K562 (cell line): ENCODE measurements around the gene STOX2. TPM values are rescaled to one million over a fixed set of nuclear protein-coding genes. Genes with fewer than 3 reads are reported as not detected.

Experiments used
- ATAC-seq: fragments of 200-7000 bp; cut with Tn5 transposase; 3 replicates; pipeline ENCODE4 v1.9.1; 2020; ENCODE audit warnings: moderate library complexity
- BruUV-seq: library from RNA; stranded (reverse); fragments of 400-500 nt; replicated peaks from 2 replicates; lab custom pipeline; 2021; lab: Mats Ljungman, UMichigan
- CTCF ChIA-PET: fragments of 300-600 bp; formaldehyde crosslinking; extraction: SDS; loops from one replicate; lab custom pipeline; 2021; ENCODE audit warnings: low intra/inter-chr PET ratio; lab: Yijun Ruan, JAX
- POLR2A ChIA-PET: fragments of 300-600, 350-650 bp; sonication (Branson Sonifier 250); formaldehyde crosslinking; extraction: SDS; loops from one replicate; lab custom pipeline; 2021; ENCODE audit warnings: antibody characterized with exemption, inconsistent platforms; lab: Yijun Ruan, JAX
- DNase-seq, 4 experiments: peaks; one replicate each; pipeline versions ENCODE4 v3.0.0 to v3.0.0-alpha.2; 2011 to 2018; ENCODE audit warnings: low spot score in 3 of 4, mixed read lengths in 3 of 4; ENCODE audit errors: extremely low read depth in 1 of 4
- FAIRE-seq: peaks from 2 replicates; lab custom pipeline; 2011; peaks lifted over from hg19 to GRCh38; lab: Jason Lieb, UNC
- H2AFZ ChIP-seq: 2 replicates; pipeline ENCODE4 v1.6.0; 2011; ENCODE audit warnings: low read depth, low read length, control low read depth, inconsistent platforms
- H3K27ac ChIP-seq: fragments of 200-600 bp; 3 replicates; pipeline ENCODE4 v1.8.0; 2011; ENCODE audit warnings: low read depth, mild to moderate bottlenecking, control low read depth, inconsistent platforms, low read length, moderate library complexity, mixed read lengths; ENCODE audit errors: extremely low read depth
- H3K27me3 ChIP-seq, 2 experiments: fragments of 300-600 bp in 1 of 2; 2 replicates in 1 of 2; 3 replicates in 1 of 2; pipeline versions ENCODE4 v1.6.0 to v1.8.0; 2011; ENCODE audit warnings: inconsistent platforms in 2 of 2, low read length in 2 of 2, mild to moderate bottlenecking in 1 of 2, mixed read lengths in 1 of 2, moderate library complexity in 1 of 2; ENCODE audit not compliant: control insufficient read depth in 2 of 2, insufficient read depth in 2 of 2
- H3K36me3 ChIP-seq: fragments of 300-600 bp; 3 replicates; pipeline ENCODE4 v1.8.0; 2011; ENCODE audit warnings: mild to moderate bottlenecking, low read length, inconsistent platforms; ENCODE audit not compliant: control insufficient read depth, insufficient read depth
- H3K4me1 ChIP-seq, 2 experiments: fragments of 200-600 bp in 1 of 2; replicated peaks in 1 of 2; 2 replicates in 1 of 2; 3 replicates in 1 of 2; pipeline versions ENCODE4 v1.5.1 to v1.8.0; 2011; ENCODE audit warnings: inconsistent platforms in 2 of 2, low read length in 2 of 2, mild to moderate bottlenecking in 1 of 2, mixed read lengths in 1 of 2, moderate library complexity in 1 of 2; ENCODE audit not compliant: control insufficient read depth in 2 of 2, insufficient read depth in 2 of 2
- H3K4me2 ChIP-seq: 2 replicates; pipeline ENCODE4 v1.6.1; 2011; ENCODE audit warnings: low read length, control low read depth, inconsistent platforms, mixed read lengths; ENCODE audit not compliant: insufficient read depth
- H3K4me3 ChIP-seq: fragments of 200-600 bp; sonication (generic), shearing (Covaris generic); 2 replicates; pipeline ENCODE4 v1.5.1; 2016; ENCODE audit warnings: control low read depth, inconsistent platforms
- H3K79me2 ChIP-seq: fragments of 200-600 bp; 3 replicates; pipeline ENCODE4 v1.8.0; 2011; ENCODE audit warnings: low read length, inconsistent platforms; ENCODE audit not compliant: control insufficient read depth, insufficient read depth
- H3K9ac ChIP-seq, 2 experiments: 2 replicates each; pipeline versions ENCODE4 v1.6.0 to v1.6.1; 2011; ENCODE audit warnings: low read depth in 2 of 2, low read length in 2 of 2, control low read depth in 1 of 2, inconsistent platforms in 1 of 2, mild to moderate bottlenecking in 1 of 2, mixed read lengths in 1 of 2; ENCODE audit not compliant: insufficient read depth in 1 of 2
- H3K9me1 ChIP-seq: one replicate; pipeline ENCODE4 v1.6.0; 2011; ENCODE audit warnings: inconsistent platforms, mild to moderate bottlenecking, low read length, moderate library complexity; ENCODE audit not compliant: control insufficient read depth, insufficient read depth
- H3K9me3 ChIP-seq: replicated peaks from 2 replicates; pipeline ENCODE4 v1.5.1; 2011; ENCODE audit warnings: low read depth, low read length, inconsistent platforms; ENCODE audit not compliant: control insufficient read depth, insufficient read depth
- H4K20me1 ChIP-seq: replicated peaks from 2 replicates; pipeline ENCODE4 v1.6.1; 2011; ENCODE audit warnings: low read length, inconsistent platforms, mixed read lengths; ENCODE audit not compliant: control insufficient read depth, insufficient read depth
- ADNP ChIP-seq: fragments of 200-800 bp; sonication (Bioruptor generic); IDR thresholded peaks from 2 replicates; pipeline ENCODE4 v1.6.1; 2016; ENCODE audit warnings: missing genetic modification characterization, missing compliant biosample characterization
- CBFB ChIP-seq: sonication (generic); formaldehyde crosslinking; IDR thresholded peaks from 2 replicates; pipeline ENCODE4 v1.4.0; 2020; ENCODE audit warnings: mild to moderate bottlenecking, missing genetic modification reagents
- DIDO1 ChIP-seq: fragments of 450-650 bp; IDR thresholded peaks from 2 replicates; pipeline ENCODE4 v1.6.1; 2016; ENCODE audit warnings: low read depth, missing biosample characterization, missing genetic modification characterization
- E2F3 ChIP-seq: fragments of 250-450 bp; sonication (Bioruptor Pico); IDR thresholded peaks from 2 replicates; pipeline ENCODE4 v1.4.0; 2020; ENCODE audit warnings: mild to moderate bottlenecking
- FOXK1 ChIP-seq: sonication (generic); formaldehyde crosslinking; IDR thresholded peaks from 2 replicates; pipeline ENCODE4 v1.8.0; 2022; ENCODE audit warnings: missing genetic modification reagents, mild to moderate bottlenecking, borderline replicate concordance
- HDAC3 ChIP-seq: fragments of 450-650 bp; IDR thresholded peaks from 2 replicates; pipeline ENCODE4 v1.6.1; 2018; ENCODE audit warnings: borderline replicate concordance, mild to moderate bottlenecking, moderate library complexity; ENCODE audit not compliant: partially characterized antibody
- JUND ChIP-seq, 2 experiments: IDR thresholded peaks; 2 replicates in 1 of 2; 3 replicates in 1 of 2; pipeline ENCODE4 v1.6.1; 2011; ENCODE audit warnings: borderline replicate concordance in 2 of 2, low read depth in 2 of 2, low read length in 2 of 2, improper control_type of control experiment in 1 of 2, missing biosample characterization in 1 of 2, missing genetic modification characterization in 1 of 2, missing genetic modification reagents in 1 of 2
- LARP7 ChIP-seq: fragments of 450-650 bp; IDR thresholded peaks from 2 replicates; pipeline ENCODE4 v1.6.1; 2016
- MCM2 ChIP-seq: fragments of 450-650 bp; IDR thresholded peaks from 2 replicates; pipeline ENCODE4 v1.6.1; 2017; ENCODE audit warnings: low read depth, mild to moderate bottlenecking
- RBM39 ChIP-seq: fragments of 200-400 bp; formaldehyde crosslinking; optimal IDR thresholded peaks from 2 replicates; pipeline ENCODE3; 2018; ENCODE audit warnings: low read depth, low read length
- SAFB ChIP-seq: fragments of 200-400 bp; formaldehyde crosslinking; IDR thresholded peaks from 2 replicates; pipeline ENCODE4 v1.6.1; 2017; ENCODE audit warnings: low read depth, low read length, borderline replicate concordance
- SMAD3 ChIP-seq: fragments of 450-650 bp; formaldehyde crosslinking; conservative IDR thresholded peaks from 2 replicates; pipeline ENCODE4 v1.4.0; 2020; ENCODE audit warnings: mild to moderate bottlenecking
- U2AF1 ChIP-seq: fragments of 200-400 bp; formaldehyde crosslinking; optimal IDR thresholded peaks from 2 replicates; pipeline ENCODE3; 2017; ENCODE audit warnings: mild to moderate bottlenecking, low read depth, low read length, moderate library complexity
- ZNF263 ChIP-seq: sonication (generic); formaldehyde crosslinking; IDR thresholded peaks from 2 replicates; pipeline ENCODE4 v1.8.0; 2022; ENCODE audit warnings: mild to moderate bottlenecking, missing genetic modification reagents, borderline replicate concordance
- ZNF436 ChIP-seq: fragments of 250-450, 450-650 bp; sonication (Bioruptor Pico); formaldehyde crosslinking; IDR thresholded peaks from 2 replicates; pipeline ENCODE4 v1.7.0; 2020; ENCODE audit warnings: mild to moderate bottlenecking
- WGBS: fragments of 100-300 bp; shearing (Covaris generic); methylation state at CpG from one replicate; pipeline ENCODE4 v1.1.6; 2016; ENCODE audit warnings: low coverage, mixed read lengths; ENCODE audit not compliant: insufficient coverage; ENCODE audit errors: missing lambda C conversion rate; 5-methylcytosine and 5-hydroxymethylcytosine counted together
- in situ Hi-C: fragments of 300-500 bp; cut with MboI; formaldehyde crosslinking; loops from 4 replicates; pipeline ENCODE4 v1.15.0; 2018; ENCODE audit warnings: inconsistent platforms, mixed read lengths
- intact Hi-C: fragments of 100-400 bp; cut with micrococcal nuclease; formaldehyde crosslinking; loops from 2 replicates; pipeline ENCODE4 v1.14.2; 2022
- polyA plus RNA-seq, 8 experiments: library from polyadenylated mRNA; depleted of rRNA in 4 of 8; stranded (reverse) in 5 of 8; unstranded in 3 of 8; fragments of >200 nt; fragmentation: Nextera tagmentation in 2 of 8; fragmentation: Illumina TruSeq in 1 of 8; extraction: Ambion mirVana in 2 of 8; extraction: Trizol in 1 of 8; gene quantifications; 2 replicates each; pipeline versions ENCODE4 v1.2.1 to v1.2.3, GENCODE V29; 2011 to 2014; ENCODE audit warnings: inconsistent platforms in 1 of 8, missing spikeins in 1 of 8
- total RNA-seq, 7 experiments: library from RNA; depleted of rRNA in 6 of 7; stranded (reverse); fragments of >200 nt in 6 of 7; fragmentation: Illumina TruSeq in 2 of 7; extraction: Trizol in 2 of 7; gene quantifications; 2 replicates each; pipeline versions ENCODE4 v1.2.1 to v1.2.3, GENCODE V29; 2011 to 2021; ENCODE audit warnings: low replicate concordance in 1 of 7
- TF ChIP-seq, protein P1 (sequence below): IDR thresholded peaks from 2 replicates; pipeline ENCODE4 v1.6.1; 2011; ENCODE audit not compliant: insufficient read length; ENCODE audit errors: extremely low read depth
- TF ChIP-seq, protein P2 (sequence below): sonication (generic); formaldehyde crosslinking; IDR thresholded peaks from 2 replicates; pipeline ENCODE4 v1.9.0; 2022; ENCODE audit warnings: mild to moderate bottlenecking, missing genetic modification reagents

STOX2 gene
- total and polyA plus RNA-seq, 9 of the 15 experiments (the other 6 are each of a cell fraction or from before 2014, with no cell fraction given), result not detected

DNA sequence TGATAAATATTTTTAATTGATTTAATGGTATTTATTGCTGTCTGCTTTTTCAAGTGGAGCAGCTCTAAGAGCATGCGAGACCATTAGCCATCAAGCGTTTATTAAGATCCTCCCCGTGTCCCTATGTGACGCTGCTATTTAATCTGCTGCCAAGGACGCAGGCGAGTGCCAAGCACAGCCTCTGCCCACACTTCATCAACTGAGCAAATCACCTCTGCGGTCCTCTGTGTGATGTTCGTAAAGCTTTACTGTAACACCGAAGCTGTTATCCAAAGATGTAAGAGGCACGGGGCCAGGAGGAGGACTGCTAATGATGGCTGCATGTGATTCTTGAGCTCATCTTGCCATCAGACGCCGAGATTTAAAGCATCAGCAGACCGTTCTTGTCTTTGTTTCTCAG is 79.5 kb downstream of the STOX2 start:
- no peak overlapping the region for H2AFZ ChIP-seq
- no peak overlapping the region for H3K27ac ChIP-seq
- no peaks in the 10 kb centered on the region for H3K36me3 ChIP-seq
- DNase-seq (no peak), ATAC-seq (no peak), FAIRE-seq (no peak)
- H3K4me2 ChIP-seq, result no peak overlapping the region
- no peak overlapping the region for H3K9ac ChIP-seq
- intact Hi-C loops (no loop called here), in situ Hi-C loops (no loop called here)
- peaks cover 24 to 43% of the 10 kb centered on the region in 2 experiments; a peak in 4 of 5 replicates for H3K27me3 ChIP-seq
- TF ChIP-seq RBM39 (no peak), E2F3 (CRISPR knock-in tag) (no peak), MCM2 (no peak), LARP7 (no peak), SAFB (no peak), CBFB (no peak), SMAD3 (no peak), HDAC3 (no peak)
- no peaks in the 10 kb centered on the region for H4K20me1 ChIP-seq
- CTCF ChIA-PET, result no interaction called here
- no peaks in the 10 kb centered on the region for H3K79me2 ChIP-seq
- WGBS, result under 1% methylated on average over 13 of the region's 13 CpGs
- BruUV-seq, result no TSS peak
- POLR2A ChIA-PET, result interaction anchor here (0.9 to 1.0 kb wide), 2 partner anchors 40 to 74 kb away, joined by 3 read pairs; no protein-coding TSS in a partner anchor
- no peak overlapping the region for H3K4me3 ChIP-seq
- H3K9me3 ChIP-seq, result no peaks in the 10 kb centered on the region
- no peaks in the 10 kb centered on the region for H3K9me1 ChIP-seq
- peaks cover 0 to 7% of the 10 kb centered on the region in 2 experiments; a peak in 3 of 5 replicates for H3K4me1 ChIP-seq

DNA sequence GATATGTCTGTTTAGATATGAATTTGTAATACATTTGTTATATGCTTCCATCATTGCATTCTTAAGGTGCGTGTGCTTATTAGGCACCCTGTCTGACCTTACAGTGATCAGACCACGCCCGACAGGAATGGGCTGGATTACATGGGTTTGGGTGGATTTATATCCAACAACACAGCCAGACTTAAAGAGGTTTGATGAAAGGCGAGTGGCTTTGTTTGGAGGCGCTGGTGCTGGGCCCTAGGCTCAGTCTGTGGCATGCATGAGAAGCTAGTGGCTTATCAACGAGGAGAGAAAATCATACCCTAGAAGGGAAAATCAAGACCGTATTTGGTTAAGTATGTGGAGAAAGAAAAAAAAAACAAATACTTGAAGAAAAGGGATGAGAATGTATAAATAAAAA is 80.7 kb downstream of the STOX2 start:
- ATAC-seq (no peak), FAIRE-seq (no peak), DNase-seq (no peak)
- no peaks in the 10 kb centered on the region for H3K9me3 ChIP-seq
- no peak overlapping the region for H3K4me3 ChIP-seq
- no peaks in the 10 kb centered on the region for H3K9me1 ChIP-seq
- under 1% methylated on average over 7 of the region's 7 CpGs for WGBS
- no peak overlapping the region for H3K27ac ChIP-seq
- no peak overlapping the region for H3K9ac ChIP-seq
- ChIA-PET POLR2A (no interaction called here), CTCF (no interaction called here)
- H3K27me3 ChIP-seq, result peaks cover 29 to 43% of the 10 kb centered on the region in 2 experiments
- no peaks in the 10 kb centered on the region for H3K79me2 ChIP-seq
- no peaks in the 10 kb centered on the region for H3K36me3 ChIP-seq
- no TSS peak for BruUV-seq
- no peak overlapping the region for H2AFZ ChIP-seq
- no peaks in the 10 kb centered on the region for H4K20me1 ChIP-seq
- intact Hi-C loops, result no loop called here
- in situ Hi-C loops, result no loop called here
- peaks cover 0 to 7% of the 10 kb centered on the region in 2 experiments; a peak in 3 of 5 replicates for H3K4me1 ChIP-seq
- no peak overlapping the region for H3K4me2 ChIP-seq
- TF ChIP-seq, protein P1, sequence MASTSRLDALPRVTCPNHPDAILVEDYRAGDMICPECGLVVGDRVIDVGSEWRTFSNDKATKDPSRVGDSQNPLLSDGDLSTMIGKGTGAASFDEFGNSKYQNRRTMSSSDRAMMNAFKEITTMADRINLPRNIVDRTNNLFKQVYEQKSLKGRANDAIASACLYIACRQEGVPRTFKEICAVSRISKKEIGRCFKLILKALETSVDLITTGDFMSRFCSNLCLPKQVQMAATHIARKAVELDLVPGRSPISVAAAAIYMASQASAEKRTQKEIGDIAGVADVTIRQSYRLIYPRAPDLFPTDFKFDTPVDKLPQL, result no peak
- TF ChIP-seq DIDO1 (tag) (no peak), JUND (IDR thresholded peaks at IDR 0.05; ENCODE audit: borderline replicate concordance, low read depth, low read length) (no peak), JUND (tag; IDR thresholded peaks at IDR 0.05; ENCODE audit: borderline replicate concordance, low read depth, low read length) (no peak), ZNF263 (CRISPR knock-in tag) (no peak), U2AF1 (no peak), FOXK1 (CRISPR knock-in tag) (no peak), ZNF436 (no peak), ADNP (tag) (no peak)
- TF ChIP-seq, protein P2, sequence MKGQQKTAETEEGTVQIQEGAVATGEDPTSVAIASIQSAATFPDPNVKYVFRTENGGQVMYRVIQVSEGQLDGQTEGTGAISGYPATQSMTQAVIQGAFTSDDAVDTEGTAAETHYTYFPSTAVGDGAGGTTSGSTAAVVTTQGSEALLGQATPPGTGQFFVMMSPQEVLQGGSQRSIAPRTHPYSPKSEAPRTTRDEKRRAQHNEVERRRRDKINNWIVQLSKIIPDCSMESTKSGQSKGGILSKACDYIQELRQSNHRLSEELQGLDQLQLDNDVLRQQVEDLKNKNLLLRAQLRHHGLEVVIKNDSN (CRISPR knock-in tag), result no peak
